Measurements from ENCODE around the gene RYR1. TPM values are rescaled to one million over a fixed set of nuclear protein-coding genes. Genes with fewer than 3 reads are reported as not detected.

RYR1 gene
- total and polyA plus RNA-seq, 10 of the 15 experiments (the other 5 are each of a cell fraction or from before 2014, with no cell fraction given): under 0.01 to 0.32 (median 0.07) TPM; not detected in 1

DNA sequence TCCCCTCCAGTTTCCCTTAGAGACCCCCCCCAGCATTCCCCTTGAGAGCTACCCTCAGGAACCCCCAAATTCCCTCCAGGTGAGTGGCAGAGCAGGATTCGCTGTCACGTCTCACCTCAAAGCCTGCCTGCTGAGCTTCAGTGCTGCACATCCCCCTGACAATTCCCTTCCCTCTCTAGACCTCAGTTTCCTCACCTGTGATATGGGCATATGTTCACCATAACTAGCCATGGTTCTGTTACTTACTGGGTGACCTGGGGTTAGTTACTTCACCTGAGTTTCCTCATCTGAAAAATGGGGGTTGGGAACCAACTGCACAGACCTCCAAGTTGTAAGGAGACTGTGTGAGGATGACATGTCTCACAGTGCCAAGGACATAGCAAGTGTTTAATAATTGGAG, 75.5 kb downstream of the RYR1 start (continued):
- TF ChIP-seq, protein P1, sequence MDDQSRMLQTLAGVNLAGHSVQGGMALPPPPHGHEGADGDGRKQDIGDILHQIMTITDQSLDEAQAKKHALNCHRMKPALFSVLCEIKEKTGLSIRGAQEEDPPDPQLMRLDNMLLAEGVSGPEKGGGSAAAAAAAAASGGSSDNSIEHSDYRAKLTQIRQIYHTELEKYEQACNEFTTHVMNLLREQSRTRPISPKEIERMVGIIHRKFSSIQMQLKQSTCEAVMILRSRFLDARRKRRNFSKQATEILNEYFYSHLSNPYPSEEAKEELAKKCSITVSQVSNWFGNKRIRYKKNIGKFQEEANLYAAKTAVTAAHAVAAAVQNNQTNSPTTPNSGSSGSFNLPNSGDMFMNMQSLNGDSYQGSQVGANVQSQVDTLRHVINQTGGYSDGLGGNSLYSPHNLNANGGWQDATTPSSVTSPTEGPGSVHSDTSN (IDR thresholded peaks at IDR 0.05; ENCODE audit: insufficient replicate concordance, low read depth, low read length): no peak

DNA sequence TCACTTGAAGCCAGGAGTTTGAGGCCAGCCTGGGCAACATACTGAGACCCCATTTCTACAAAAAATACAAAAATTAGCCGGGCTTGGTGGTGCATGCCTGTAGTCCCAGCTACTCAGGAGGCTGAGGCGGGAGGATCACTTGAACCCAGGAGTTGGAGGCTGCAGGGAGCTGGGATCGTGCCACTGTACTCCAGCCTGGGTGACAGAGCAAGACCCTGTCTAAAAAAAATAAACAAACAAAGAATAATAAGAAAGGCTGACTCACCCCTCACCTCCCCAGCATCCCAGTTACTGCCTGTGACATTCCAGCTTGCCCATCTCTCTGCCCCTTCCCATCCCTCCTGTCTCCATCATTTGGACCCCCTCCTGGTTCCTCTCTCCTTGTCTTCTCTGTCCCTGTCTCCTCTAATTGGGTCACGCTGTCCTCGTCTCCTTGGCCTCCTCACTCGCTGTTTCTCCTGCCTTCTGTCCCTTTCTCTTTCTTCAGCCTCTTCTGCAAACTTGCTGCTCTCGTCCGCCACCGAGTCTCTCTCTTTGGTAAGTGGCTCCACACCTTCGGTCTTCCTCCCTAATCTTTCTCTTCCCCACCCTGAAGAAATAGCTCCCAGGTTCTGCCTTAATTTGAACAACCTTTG, 77.7 kb downstream of the RYR1 start:
- H2AFZ ChIP-seq (ENCODE audit: control insufficient read depth, low read depth, low read length): no peak overlapping the region
- peaks cover 6% of the 10 kb centered on the region for H3K4me1 ChIP-seq (ENCODE audit: control insufficient read depth, insufficient read depth, low read length)
- ChIA-PET SMC1A (ENCODE audit: uncharacterized antibody, unreplicated experiment) (interaction anchor here (1.3 kb wide), 1 partner anchor 109 kb away, joined by 3 read pairs; the partner anchor contains the start of gene FAM98C), CTCF (interaction anchor here (0.6 to 0.8 kb wide), 2 partner anchors 28 to 327 kb away, joined by 3 to 6 read pairs; no protein-coding TSS in a partner anchor), POLR2A (interaction anchor here (0.7 kb wide), 1 partner anchor 135 kb away, joined by 3 read pairs; no protein-coding TSS in a partner anchor), RAD21 (ENCODE audit: unreplicated experiment) (no interaction called here)
- in situ Hi-C loops (cut with MboI): no loop called here
- no peak overlapping the region for H3K9ac ChIP-seq (ENCODE audit: control insufficient read depth, insufficient read depth, low read length)
- BruUV-seq (replicated peaks): no TSS peak
- H3K27ac ChIP-seq (ENCODE audit: control insufficient read depth, insufficient read depth): no peak overlapping the region
- H3K27me3 ChIP-seq (replicated peaks in 1 of 2; ENCODE audit: control insufficient read depth in 2 of 2, insufficient read depth in 2 of 2, low read length in 1 of 2): no peaks in the 10 kb centered on the region
- ATAC-seq (no peak), FAIRE-seq (no peak), DNase-seq (ENCODE audit: low read depth, low spot score) (no peak)
- 51% methylated on average over 10 of the region's 10 CpGs for WGBS (ENCODE audit: insufficient coverage, insufficient replicate concordance, low lambda C conversion rate, missing lambda C conversion rate)
- no peaks in the 10 kb centered on the region for H3K36me3 ChIP-seq (ENCODE audit: control insufficient read depth in 2 of 2, insufficient read depth in 2 of 2, low read length in 1 of 2)
- no peaks in the 10 kb centered on the region; the same call in 1 of the 2 replicates for H4K20me1 ChIP-seq (ENCODE audit: control insufficient read depth, insufficient read depth)
- no peak overlapping the region for H3K4me3 ChIP-seq
- H3K4me2 ChIP-seq (ENCODE audit: control insufficient read depth, insufficient read depth): no peak overlapping the region
- no peaks in the 10 kb centered on the region for H3K9me3 ChIP-seq (replicated peaks; ENCODE audit: control insufficient read depth, insufficient read depth, low read length)
- H3K79me2 ChIP-seq (ENCODE audit: control insufficient read depth, insufficient read depth, low read length): no peaks in the 10 kb centered on the region
- intact Hi-C loops (cut with micrococcal nuclease; ENCODE audit: unreplicated experiment): loop anchor here (10.0 kb wide), 1 partner anchor 224 kb away; no protein-coding TSS in a partner anchor
- no peak for TF ChIP-seq CREM (IDR thresholded peaks at IDR 0.05; ENCODE audit: low read depth)
- TF ChIP-seq, protein P2, sequence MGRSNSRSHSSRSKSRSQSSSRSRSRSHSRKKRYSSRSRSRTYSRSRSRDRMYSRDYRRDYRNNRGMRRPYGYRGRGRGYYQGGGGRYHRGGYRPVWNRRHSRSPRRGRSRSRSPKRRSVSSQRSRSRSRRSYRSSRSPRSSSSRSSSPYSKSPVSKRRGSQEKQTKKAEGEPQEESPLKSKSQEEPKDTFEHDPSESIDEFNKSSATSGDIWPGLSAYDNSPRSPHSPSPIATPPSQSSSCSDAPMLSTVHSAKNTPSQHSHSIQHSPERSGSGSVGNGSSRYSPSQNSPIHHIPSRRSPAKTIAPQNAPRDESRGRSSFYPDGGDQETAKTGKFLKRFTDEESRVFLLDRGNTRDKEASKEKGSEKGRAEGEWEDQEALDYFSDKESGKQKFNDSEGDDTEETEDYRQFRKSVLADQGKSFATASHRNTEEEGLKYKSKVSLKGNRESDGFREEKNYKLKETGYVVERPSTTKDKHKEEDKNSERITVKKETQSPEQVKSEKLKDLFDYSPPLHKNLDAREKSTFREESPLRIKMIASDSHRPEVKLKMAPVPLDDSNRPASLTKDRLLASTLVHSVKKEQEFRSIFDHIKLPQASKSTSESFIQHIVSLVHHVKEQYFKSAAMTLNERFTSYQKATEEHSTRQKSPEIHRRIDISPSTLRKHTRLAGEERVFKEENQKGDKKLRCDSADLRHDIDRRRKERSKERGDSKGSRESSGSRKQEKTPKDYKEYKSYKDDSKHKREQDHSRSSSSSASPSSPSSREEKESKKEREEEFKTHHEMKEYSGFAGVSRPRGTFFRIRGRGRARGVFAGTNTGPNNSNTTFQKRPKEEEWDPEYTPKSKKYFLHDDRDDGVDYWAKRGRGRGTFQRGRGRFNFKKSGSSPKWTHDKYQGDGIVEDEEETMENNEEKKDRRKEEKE (IDR thresholded peaks at IDR 0.05): no peak
- TF ChIP-seq SRF (IDR thresholded peaks at IDR 0.05; ENCODE audit: low read depth in 2 of 2, low read length in 2 of 2): no peak
- no peak for TF ChIP-seq EGR1 (IDR thresholded peaks at IDR 0.05; ENCODE audit: borderline replicate concordance in 1 of 2, low read depth in 2 of 2, low read length in 2 of 2)
- TF ChIP-seq NFYA (IDR thresholded peaks at IDR 0.05; ENCODE audit: borderline replicate concordance, low read depth, low read length): no peak
- no peak for TF ChIP-seq NBN (IDR thresholded peaks at IDR 0.05)
- TF ChIP-seq, protein P3, sequence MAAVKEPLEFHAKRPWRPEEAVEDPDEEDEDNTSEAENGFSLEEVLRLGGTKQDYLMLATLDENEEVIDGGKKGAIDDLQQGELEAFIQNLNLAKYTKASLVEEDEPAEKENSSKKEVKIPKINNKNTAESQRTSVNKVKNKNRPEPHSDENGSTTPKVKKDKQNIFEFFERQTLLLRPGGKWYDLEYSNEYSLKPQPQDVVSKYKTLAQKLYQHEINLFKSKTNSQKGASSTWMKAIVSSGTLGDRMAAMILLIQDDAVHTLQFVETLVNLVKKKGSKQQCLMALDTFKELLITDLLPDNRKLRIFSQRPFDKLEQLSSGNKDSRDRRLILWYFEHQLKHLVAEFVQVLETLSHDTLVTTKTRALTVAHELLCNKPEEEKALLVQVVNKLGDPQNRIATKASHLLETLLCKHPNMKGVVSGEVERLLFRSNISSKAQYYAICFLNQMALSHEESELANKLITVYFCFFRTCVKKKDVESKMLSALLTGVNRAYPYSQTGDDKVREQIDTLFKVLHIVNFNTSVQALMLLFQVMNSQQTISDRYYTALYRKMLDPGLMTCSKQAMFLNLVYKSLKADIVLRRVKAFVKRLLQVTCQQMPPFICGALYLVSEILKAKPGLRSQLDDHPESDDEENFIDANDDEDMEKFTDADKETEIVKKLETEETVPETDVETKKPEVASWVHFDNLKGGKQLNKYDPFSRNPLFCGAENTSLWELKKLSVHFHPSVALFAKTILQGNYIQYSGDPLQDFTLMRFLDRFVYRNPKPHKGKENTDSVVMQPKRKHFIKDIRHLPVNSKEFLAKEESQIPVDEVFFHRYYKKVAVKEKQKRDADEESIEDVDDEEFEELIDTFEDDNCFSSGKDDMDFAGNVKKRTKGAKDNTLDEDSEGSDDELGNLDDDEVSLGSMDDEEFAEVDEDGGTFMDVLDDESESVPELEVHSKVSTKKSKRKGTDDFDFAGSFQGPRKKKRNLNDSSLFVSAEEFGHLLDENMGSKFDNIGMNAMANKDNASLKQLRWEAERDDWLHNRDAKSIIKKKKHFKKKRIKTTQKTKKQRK (IDR thresholded peaks at IDR 0.05; ENCODE audit: low read depth, low read length): no peak
- TF ChIP-seq ZNF217 (IDR thresholded peaks at IDR 0.05): no peak
- TF ChIP-seq, protein P4, sequence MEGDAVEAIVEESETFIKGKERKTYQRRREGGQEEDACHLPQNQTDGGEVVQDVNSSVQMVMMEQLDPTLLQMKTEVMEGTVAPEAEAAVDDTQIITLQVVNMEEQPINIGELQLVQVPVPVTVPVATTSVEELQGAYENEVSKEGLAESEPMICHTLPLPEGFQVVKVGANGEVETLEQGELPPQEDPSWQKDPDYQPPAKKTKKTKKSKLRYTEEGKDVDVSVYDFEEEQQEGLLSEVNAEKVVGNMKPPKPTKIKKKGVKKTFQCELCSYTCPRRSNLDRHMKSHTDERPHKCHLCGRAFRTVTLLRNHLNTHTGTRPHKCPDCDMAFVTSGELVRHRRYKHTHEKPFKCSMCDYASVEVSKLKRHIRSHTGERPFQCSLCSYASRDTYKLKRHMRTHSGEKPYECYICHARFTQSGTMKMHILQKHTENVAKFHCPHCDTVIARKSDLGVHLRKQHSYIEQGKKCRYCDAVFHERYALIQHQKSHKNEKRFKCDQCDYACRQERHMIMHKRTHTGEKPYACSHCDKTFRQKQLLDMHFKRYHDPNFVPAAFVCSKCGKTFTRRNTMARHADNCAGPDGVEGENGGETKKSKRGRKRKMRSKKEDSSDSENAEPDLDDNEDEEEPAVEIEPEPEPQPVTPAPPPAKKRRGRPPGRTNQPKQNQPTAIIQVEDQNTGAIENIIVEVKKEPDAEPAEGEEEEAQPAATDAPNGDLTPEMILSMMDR (IDR thresholded peaks at IDR 0.05 in 2 of 3, conservative IDR thresholded peaks at IDR 0.05 in 1 of 3; ENCODE audit: control insufficient read depth in 2 of 3, extremely low read depth in 1 of 3, insufficient read depth in 1 of 3, low read depth in 3 of 3, low read length in 3 of 3): no peak
- no peak for TF ChIP-seq POLR2AphosphoS2 (IDR thresholded peaks at IDR 0.05; ENCODE audit: low read depth, low read length)
